Neural progenitor cell (in vitro differentiated cells): ENCODE measurements around the gene RAI14. TPM values are rescaled to one million over a fixed set of nuclear protein-coding genes. Genes with fewer than 3 reads are reported as not detected.

Experiments
- DNase-seq: peaks from one replicate; pipeline ENCODE4 v3.0.0-alpha.2; 2016; ENCODE audit warnings: low spot score
- H2AFZ ChIP-seq: fragments of 200-600 bp; sonication (generic); replicated peaks from 2 replicates; pipeline ENCODE4 v1.6.1; 2016; ENCODE audit warnings: antibody characterized with exemption
- H3F3A ChIP-seq: fragments of 200-600 bp; sonication (generic); 2 replicates; pipeline ENCODE4 v1.6.1; 2016; ENCODE audit warnings: antibody characterized with exemption, low read depth
- H3K27ac ChIP-seq: fragments of 200-600 bp; sonication (generic); 2 replicates; pipeline ENCODE4 v1.5.1; 2016; ENCODE audit warnings: mild to moderate bottlenecking
- H3K27me3 ChIP-seq: fragments of 200-600 bp; sonication (generic); 2 replicates; pipeline ENCODE4 v1.6.1; 2016; ENCODE audit warnings: mild to moderate bottlenecking, moderate library complexity
- H3K36me3 ChIP-seq: fragments of 200-600 bp; sonication (generic); 2 replicates; pipeline ENCODE4 v1.5.1; 2016
- H3K4me1 ChIP-seq: fragments of 200-600 bp; sonication (generic); 2 replicates; pipeline ENCODE4 v1.6.1; 2016; ENCODE audit warnings: mixed run types
- H3K4me2 ChIP-seq: fragments of 200-600 bp; sonication (generic); 2 replicates; pipeline ENCODE4 v1.6.1; 2016
- H3K4me3 ChIP-seq: fragments of 200-600 bp; sonication (generic); 2 replicates; pipeline ENCODE4 v1.5.1; 2016
- H3K79me2 ChIP-seq: fragments of 200-600 bp; sonication (generic); 2 replicates; pipeline ENCODE4 v1.6.1; 2016; ENCODE audit warnings: low read depth
- H3K9ac ChIP-seq: fragments of 200-600 bp; sonication (generic); 2 replicates; pipeline ENCODE4 v1.6.1; 2016
- H3K9me3 ChIP-seq: fragments of 200-600 bp; sonication (generic); 2 replicates; pipeline ENCODE4 v1.5.1; 2016; ENCODE audit warnings: low read depth
- H4K20me1 ChIP-seq: fragments of 200-600 bp; sonication (generic); 2 replicates; pipeline ENCODE4 v1.6.1; 2016; ENCODE audit warnings: low read depth
- H3K27ac Mint-ChIP-seq: 3 replicates; pipeline ENCODE4 v1.8.0; 2021; ENCODE audit warnings: mixed read lengths
- H3K27me3 Mint-ChIP-seq: 2 replicates; pipeline ENCODE4 v1.8.0; 2022; ENCODE audit warnings: low read depth, mild to moderate bottlenecking, inconsistent platforms, moderate library complexity, mixed read lengths; ENCODE audit not compliant: insufficient read depth
- H3K36me3 Mint-ChIP-seq: 3 replicates; pipeline ENCODE4 v1.8.0; 2021; ENCODE audit warnings: mixed read lengths
- H3K4me1 Mint-ChIP-seq: 3 replicates; pipeline ENCODE4 v1.8.0; 2021; ENCODE audit warnings: mixed read lengths
- H3K4me3 Mint-ChIP-seq: 3 replicates; pipeline ENCODE4 v1.8.0; 2021; ENCODE audit warnings: mild to moderate bottlenecking, moderate library complexity, mixed read lengths
- H3K9me3 Mint-ChIP-seq: 3 replicates; pipeline ENCODE4 v1.8.0; 2020; ENCODE audit warnings: mixed read lengths
- CTCF ChIP-seq: fragments of 200-600 bp; sonication (generic); IDR thresholded peaks from 2 replicates; pipeline ENCODE4 v1.5.1; 2017; ENCODE audit warnings: antibody characterized with exemption, mild to moderate bottlenecking
- EZH2 ChIP-seq: fragments of 200-600 bp; sonication (generic); IDR thresholded peaks from 2 replicates; pipeline ENCODE4 v1.6.1; 2017; ENCODE audit warnings: antibody characterized with exemption, mild to moderate bottlenecking, moderate library complexity
- EZH2phosphoT487 ChIP-seq: fragments of 200-600 bp; sonication (generic); IDR thresholded peaks from 2 replicates; pipeline ENCODE4 v1.6.1; 2017; ENCODE audit warnings: antibody characterized with exemption
- total RNA-seq: library from RNA; depleted of rRNA; stranded (reverse); fragments of >200 nt; gene quantifications from 2 replicates; pipeline ENCODE4 v1.2.3, GENCODE V29; 2015; ENCODE audit warnings: low replicate concordance

The RAI14 gene
- total RNA-seq, 1 donor from 2014 or later: 54.6 TPM

- Histone ChIP-seq H3K27ac (no peak overlapping the region), H2AFZ (no peak overlapping the region), H3K9ac (no peak overlapping the region), H4K20me1 (no peaks in the 10 kb centered on the region), H3K4me1 (no peaks in the 10 kb centered on the region), H3K9me3 (peaks cover 15% of the 10 kb centered on the region), H3K27me3 (no peaks in the 10 kb centered on the region), H3F3A (no peaks in the 10 kb centered on the region), H3K4me3 (no peak overlapping the region), H3K36me3 (no peaks in the 10 kb centered on the region), H3K79me2 (no peaks in the 10 kb centered on the region), H3K4me2 (no peak overlapping the region)
- peaks cover 3% of the 10 kb centered on the region for H3K36me3 Mint-ChIP-seq
- DNase-seq: no peak
- H3K4me1 Mint-ChIP-seq: no peaks in the 10 kb centered on the region
- no peak overlapping the region for H3K27ac Mint-ChIP-seq
- no peak overlapping the region for H3K4me3 Mint-ChIP-seq
- TF ChIP-seq EZH2 (no peak), EZH2phosphoT487 (no peak), CTCF (no peak)
- no peaks in the 10 kb centered on the region for H3K27me3 Mint-ChIP-seq
- peaks cover 7% of the 10 kb centered on the region for H3K9me3 Mint-ChIP-seq
Measured at GRCh38 chr5:34881246-34881645, 225.1 kb downstream of the RAI14 start.

Other genes with a start within 250 kb of the RAI14 start
- 0.96 and 1.3 TPM in 2 replicates for gene TTC23L, start 182.8 kb downstream of the RAI14 start, total RNA-seq